KOPT-K1 (cell line): Measurements from ENCODE around the gene IRX5.

Experiments used
- H3K27ac ChIP-seq: fragments of 200-600 bp; sonication (generic); 2 replicates; pipeline ENCODE4 v1.5.1; 2016; ENCODE audit warnings: antibody characterized with exemption, mild to moderate bottlenecking, low read depth, low read length; ENCODE audit not compliant: poor library complexity, severe bottlenecking
- H3K36me3 ChIP-seq: fragments of 200-600 bp; sonication (generic); 2 replicates; pipeline ENCODE4 v1.5.1; 2017; ENCODE audit warnings: antibody characterized with exemption, mild to moderate bottlenecking, low read length, moderate library complexity; ENCODE audit not compliant: insufficient read depth
- H3K9me3 ChIP-seq: fragments of 200-600 bp; sonication (generic); 2 replicates; pipeline ENCODE4 v1.5.1; 2017; ENCODE audit warnings: antibody characterized with exemption, low read length, mild to moderate bottlenecking; ENCODE audit not compliant: insufficient read depth, poor library complexity, severe bottlenecking

IRX5 gene

DNA sequence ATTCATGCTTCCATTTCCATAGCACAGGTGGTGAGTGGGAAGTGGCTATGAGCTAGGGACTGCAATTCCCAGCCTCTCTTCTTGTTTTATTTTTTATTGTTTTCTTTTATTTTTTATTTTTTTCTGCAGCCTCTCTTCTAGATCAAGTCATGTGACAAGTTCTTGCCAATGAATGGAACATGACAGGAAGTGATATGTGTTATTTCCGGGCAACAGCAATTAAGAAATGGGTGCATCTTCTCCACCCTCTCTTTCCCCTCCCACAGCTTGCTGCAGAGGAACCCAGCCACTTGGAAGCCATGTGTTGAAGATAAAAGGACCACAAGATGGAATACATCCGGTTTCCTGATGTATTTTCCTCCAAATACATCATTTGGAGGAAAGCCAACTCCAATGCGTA is 23.6 kb downstream of the IRX5 start:
- Histone ChIP-seq H3K9me3 (no peaks in the 10 kb centered on the region), H3K36me3 (no peaks in the 10 kb centered on the region), H3K27ac (no peak overlapping the region)

DNA sequence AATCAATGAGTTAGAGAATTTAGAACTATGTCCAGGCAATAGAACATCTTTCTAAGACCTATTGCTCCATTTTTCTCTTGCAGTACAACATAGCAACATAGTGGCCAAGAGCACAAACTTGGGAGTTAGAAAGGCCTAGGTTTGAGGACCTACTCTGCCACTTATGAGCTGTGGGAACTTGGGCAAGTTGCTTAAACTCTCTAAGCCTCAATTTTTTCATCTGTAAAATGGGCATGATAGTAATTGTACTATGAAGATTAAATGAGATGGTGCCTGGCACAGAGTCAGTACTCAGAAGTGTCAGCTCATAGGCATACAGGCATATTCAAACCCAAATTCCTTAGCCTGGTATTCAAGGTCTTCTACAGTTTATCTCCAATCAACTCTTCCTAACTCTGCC is 25.1 kb downstream of the IRX5 start:
- H3K36me3 ChIP-seq = no peaks in the 10 kb centered on the region
- no peak overlapping the region for H3K27ac ChIP-seq
- H3K9me3 ChIP-seq = no peaks in the 10 kb centered on the region

DNA sequence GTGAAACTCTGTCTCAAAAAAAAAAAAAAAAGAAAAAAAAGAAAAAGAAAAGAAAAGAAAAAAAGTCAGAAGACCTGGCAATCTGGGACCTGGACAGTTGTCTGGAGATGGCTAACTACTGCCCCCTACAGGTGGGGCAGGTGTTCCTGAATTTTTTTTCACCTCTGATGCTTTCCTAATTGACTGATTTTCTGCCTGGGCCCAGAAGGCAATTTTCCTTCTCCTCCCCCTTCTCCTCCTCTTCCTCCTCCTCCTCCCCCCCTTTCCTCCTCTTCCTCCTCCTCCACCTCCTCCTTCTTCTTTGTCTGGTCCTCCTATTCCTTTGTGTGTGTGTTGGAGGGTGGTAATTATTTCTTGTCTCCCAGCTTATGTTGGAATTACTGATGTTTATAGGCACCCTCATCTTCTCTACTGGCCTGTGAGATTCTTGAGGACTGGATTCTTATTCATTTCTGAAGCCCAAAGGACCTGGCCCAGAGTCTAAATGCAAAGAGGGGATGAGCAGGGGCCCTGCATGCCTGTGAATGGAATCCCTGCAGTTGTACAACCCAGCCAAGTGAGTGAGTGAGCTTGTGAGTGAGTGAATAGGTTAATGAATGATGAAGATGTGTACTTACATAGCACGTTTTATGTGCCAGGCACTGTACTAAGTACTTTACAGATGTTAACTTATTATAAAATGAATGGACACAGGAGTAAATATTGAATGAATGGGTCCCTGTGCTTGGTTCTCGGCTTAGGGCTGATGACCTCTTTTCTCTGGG is 26.9 kb downstream of the IRX5 start:
- Histone ChIP-seq H3K27ac (no peak overlapping the region), H3K9me3 (no peaks in the 10 kb centered on the region), H3K36me3 (no peaks in the 10 kb centered on the region)

DNA sequence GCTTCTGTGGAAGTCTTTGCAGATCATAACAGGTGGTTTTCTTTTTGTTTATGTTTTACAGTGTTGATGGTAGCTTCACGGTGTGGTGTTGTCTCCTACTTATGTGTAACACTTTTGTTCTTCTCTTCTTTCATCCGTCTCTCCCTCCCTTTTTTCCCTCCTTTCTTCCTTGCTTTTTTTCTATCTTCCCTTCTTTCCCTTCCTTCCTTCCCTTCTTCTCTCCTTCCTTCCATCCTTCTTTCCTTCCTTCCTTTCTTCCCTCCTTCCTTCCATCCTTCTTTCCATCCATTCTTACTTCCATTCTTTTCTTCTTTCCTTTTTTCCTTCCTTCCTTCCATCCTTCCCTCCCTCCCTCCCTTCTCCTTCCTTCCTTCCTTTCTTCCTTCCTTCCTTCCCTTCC is 31.4 kb downstream of the IRX5 start:
- H3K9me3 ChIP-seq = no peaks in the 10 kb centered on the region
- H3K36me3 ChIP-seq = no peaks in the 10 kb centered on the region
- H3K27ac ChIP-seq = no peak overlapping the region

DNA sequence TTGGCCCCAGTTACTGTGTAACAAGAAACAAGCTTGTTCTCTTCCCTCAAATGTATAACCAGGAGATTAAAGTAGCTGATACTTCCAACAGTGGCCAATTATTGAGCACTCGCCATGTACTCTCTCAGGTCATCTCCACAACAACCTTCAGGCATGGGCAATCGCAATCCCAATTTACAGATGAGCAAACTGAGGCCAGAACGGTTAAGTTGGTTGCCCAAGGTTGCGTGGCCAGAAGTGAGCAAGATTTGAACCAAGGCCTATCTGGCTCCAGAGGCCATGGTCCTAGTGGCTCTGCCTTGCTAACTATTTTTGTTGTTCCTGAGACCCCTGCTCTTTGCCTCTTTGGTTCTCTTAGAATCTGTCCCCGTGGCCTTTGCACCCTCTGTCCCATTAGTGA is 33.6 kb downstream of the IRX5 start:
- no peaks in the 10 kb centered on the region for H3K9me3 ChIP-seq
- no peaks in the 10 kb centered on the region for H3K36me3 ChIP-seq
- no peak overlapping the region for H3K27ac ChIP-seq

DNA sequence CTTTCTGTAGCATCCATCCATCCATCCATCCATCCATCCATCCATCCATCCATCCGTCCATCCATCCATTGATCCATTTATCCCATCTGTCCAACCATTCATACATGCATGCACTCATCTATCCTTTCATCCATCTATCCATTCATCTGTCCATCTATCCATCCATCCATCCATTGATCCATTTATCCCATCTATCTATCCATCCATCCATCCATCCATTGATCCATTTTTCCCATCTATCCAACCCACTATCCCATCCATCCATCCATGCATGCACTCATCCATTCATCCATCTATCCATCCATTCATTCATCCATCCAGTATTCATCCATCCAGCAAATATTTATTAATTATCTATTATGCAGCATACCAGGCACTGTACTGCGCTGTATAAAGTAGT is 34.8 kb downstream of the IRX5 start:
- H3K36me3 ChIP-seq = no peaks in the 10 kb centered on the region
- H3K9me3 ChIP-seq = no peaks in the 10 kb centered on the region
- H3K27ac ChIP-seq = no peak overlapping the region

DNA sequence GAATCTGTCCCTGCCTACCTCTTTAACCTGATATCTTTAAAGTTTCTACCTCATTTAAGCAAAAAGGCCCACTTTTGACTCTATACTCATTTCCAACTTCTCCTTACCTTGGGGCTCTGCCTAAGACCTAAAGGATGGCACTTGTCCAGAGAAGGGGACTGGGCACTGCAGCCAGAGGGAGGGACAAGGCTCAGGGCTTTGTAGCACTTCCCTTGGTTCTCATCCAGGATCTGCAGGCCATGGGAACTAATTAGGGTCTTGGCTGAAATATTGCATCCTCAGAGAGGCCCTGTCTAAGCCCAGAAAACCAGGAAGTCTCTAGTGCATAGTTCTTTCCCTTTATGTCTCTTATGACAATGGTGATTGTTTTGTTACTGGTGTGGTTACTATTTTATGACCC is 37.3 kb downstream of the IRX5 start:
- Histone ChIP-seq H3K27ac (no peak overlapping the region), H3K9me3 (no peaks in the 10 kb centered on the region), H3K36me3 (no peaks in the 10 kb centered on the region)

DNA sequence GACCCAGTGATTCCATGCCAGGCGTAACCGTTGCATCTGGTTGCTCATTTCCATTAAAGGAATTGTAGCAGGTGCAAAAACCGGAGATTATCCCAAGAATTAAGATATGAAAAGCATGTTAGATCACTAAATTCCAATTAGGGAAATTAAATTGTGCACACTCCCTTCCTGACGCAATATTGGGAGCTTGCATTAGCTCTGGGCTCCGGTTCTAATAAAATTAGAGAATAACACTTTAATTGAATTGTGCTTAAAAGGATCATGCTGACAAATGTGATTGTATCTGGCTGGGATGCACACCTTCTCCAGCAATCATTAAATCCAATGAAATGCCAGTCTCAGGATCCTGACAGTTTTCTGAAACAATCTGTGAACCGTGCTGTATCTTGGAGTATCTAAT is 38.1 kb downstream of the IRX5 start:
- Histone ChIP-seq H3K9me3 (no peaks in the 10 kb centered on the region), H3K36me3 (no peaks in the 10 kb centered on the region), H3K27ac (no peak overlapping the region)

DNA sequence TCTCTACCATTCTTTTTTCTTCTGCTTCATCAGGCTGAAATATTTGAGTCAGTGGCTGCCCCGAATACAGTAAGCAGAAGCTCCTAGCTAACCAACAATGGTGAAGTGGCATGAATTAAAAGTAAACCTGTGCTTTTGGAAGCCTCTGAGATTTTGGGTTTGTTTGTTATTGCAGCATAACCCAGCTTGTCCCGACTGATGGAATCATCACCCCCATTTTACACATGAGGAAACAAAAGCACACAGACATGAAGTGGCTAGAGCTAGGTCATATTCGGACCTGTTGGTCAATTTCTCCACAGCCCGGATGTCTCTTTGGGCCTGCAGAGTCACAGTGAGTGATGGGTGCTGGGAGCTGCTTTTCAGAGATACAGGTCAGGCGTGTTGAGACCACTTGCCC is 39.4 kb downstream of the IRX5 start:
- Histone ChIP-seq H3K9me3 (no peaks in the 10 kb centered on the region), H3K36me3 (no peaks in the 10 kb centered on the region), H3K27ac (no peak overlapping the region)

DNA sequence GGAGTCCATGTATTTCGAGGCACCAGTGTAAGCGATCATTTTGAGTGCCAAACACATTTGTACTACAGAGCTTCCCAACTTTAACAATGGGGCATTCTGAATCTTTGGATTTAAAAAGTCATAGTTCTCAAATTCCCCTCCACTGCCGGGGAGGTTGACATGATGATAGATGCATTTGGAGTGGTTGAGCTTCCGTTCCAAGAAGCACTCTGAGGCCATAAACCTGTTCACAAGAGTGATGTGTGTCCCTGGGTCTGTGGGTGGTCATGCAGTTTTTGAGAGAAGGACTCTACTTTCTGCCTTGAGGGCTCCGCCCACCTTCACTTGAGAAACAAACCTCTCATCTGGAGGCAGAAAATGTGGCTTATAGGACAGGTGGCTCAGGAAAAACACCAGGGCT is 43.7 kb downstream of the IRX5 start:
- H3K9me3 ChIP-seq = no peaks in the 10 kb centered on the region
- no peaks in the 10 kb centered on the region for H3K36me3 ChIP-seq
- H3K27ac ChIP-seq = no peak overlapping the region

DNA sequence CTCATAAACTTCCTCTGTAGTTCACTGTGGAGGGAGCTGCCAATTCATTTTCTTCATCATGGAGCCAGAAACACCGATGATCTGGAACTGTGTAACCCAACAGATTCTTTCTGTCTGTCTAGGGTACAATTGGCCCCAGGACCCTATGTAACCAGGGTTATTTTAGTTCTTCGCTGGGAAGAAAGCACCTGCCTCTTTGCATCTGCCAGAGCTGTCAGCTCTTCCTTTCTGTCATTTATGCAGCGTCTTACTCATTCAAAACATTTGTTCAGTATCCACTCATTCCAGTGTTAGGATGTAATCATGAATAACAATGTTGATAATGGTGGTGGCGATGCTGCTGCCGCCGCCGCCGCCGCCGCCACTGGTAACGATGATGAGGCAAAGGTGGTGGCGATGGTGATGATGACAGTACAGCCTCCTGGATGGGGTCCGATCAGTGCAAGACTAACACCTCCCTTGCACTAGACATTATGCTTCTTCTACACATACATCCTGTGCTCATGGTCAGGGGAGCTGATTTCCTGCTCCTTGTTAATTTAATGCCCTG is 46.1 kb downstream of the IRX5 start:
- no peaks in the 10 kb centered on the region for H3K9me3 ChIP-seq
- H3K36me3 ChIP-seq = no peaks in the 10 kb centered on the region
- H3K27ac ChIP-seq = no peak overlapping the region

DNA sequence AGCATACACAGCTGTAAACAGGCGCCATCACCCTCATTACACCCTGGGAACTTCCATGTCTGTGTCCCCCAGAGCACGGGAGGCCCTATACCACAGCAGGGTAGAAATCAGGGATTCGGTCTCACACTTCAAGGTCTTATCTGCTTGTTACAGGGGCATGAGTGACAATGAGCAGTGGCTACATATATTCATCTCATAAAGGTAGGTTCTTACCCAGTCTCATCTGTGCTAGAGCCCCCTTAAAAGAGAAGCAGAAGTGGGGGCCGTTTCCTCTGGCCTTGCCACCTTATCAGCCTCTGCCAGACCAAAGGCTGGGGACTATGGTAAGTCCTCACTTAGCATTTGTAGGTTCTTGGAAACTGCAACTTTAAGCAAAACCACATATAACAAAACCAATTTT is 46.5 kb downstream of the IRX5 start:
- H3K27ac ChIP-seq = no peak overlapping the region
- no peaks in the 10 kb centered on the region for H3K36me3 ChIP-seq
- no peaks in the 10 kb centered on the region for H3K9me3 ChIP-seq

DNA sequence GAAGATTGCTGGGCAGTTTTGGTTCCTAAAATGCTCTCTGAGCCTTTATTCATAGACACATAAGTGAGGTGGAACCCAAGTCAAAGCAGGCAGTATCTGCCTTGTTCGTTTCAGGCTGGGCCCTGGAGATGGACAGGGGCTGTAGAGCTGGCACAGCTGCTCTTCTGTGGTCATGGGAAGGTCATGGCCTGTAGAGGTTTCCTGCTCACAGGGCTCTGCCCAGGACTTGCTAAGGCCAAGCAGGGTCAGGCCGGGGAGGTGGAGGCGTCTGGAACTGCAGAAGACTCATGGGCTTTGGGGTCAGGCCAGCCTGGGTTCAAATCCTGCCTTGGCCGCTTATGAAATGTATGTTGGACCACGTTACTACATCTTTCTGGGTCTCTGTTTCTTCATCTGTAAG is 50.2 kb downstream of the IRX5 start:
- H3K36me3 ChIP-seq = no peaks in the 10 kb centered on the region
- no peak overlapping the region for H3K27ac ChIP-seq
- H3K9me3 ChIP-seq = no peaks in the 10 kb centered on the region
